C4-2B (cell line): ENCODE data around the gene PKHD1.

Experiments used
- H3K27ac ChIP-seq: fragments of 450-650 bp; 2 replicates; pipeline ENCODE4 v1.5.1; 2017
- CTCF ChIP-seq: fragments of 450-650 bp; conservative IDR thresholded peaks from 2 replicates; pipeline ENCODE4 v1.5.1; 2017; ENCODE audit warnings: mild to moderate bottlenecking
- ZFX ChIP-seq: fragments of 450-650 bp; IDR thresholded peaks from 2 replicates; pipeline ENCODE4 v1.6.1; 2017

The PKHD1 gene

GRCh38 chr6:52104979-52105378, 17.6 kb upstream of the PKHD1 start:
- no peak for TF ChIP-seq ZFX
- TF ChIP-seq CTCF: peak; percentile 60
- no peak overlapping the region for H3K27ac ChIP-seq

- H3K27ac ChIP-seq: no peak overlapping the region
- TF ChIP-seq ZFX: no peak
- no peak for TF ChIP-seq CTCF
These were observed 16.2 kb upstream of the PKHD1 start for GRCh38 chr6:52103623-52104022.

DNA sequence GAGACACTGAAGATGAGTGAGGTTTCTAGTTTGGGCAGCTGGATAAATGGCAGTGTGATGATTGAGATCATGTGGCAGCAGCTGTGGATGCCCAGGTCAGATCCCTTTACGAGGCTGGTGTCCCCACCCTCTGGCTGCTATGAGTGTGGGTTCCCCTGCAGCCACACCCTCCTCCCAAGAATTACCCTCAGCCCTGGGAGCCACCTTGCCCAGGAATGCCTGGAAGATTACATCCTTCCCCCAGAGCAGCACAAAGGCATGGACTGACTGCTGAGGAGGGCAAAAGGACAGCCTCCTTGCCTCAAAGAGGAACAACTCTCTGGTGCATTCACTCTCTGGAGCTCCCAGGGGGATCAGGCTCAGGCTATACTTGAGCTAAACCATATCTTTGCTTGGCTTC, 15.0 kb upstream of the PKHD1 start:
- TF ChIP-seq CTCF: no peak
- TF ChIP-seq ZFX: no peak
- H3K27ac ChIP-seq: no peak overlapping the region

DNA sequence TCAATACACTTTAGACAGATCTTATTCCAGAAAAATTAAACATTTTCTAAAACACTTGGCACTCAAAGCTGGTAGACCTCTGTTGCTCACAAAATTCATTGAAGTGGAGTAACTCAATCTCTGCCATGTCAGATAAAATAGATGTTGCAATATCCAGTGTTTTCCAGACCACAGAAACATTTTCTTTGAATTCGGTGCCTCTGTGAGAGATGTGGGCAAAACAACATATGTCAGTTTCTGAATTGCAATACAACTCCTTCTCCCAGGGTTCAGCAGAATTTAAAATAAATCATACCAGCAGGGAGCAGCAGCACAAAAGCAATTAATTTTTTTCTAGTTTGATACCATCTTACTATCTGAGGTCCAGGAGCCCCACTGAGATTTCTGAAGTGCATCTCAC, 11.3 kb upstream of the PKHD1 start:
- no peak overlapping the region for H3K27ac ChIP-seq
- TF ChIP-seq CTCF (peak; percentile 26), ZFX (no peak)

DNA sequence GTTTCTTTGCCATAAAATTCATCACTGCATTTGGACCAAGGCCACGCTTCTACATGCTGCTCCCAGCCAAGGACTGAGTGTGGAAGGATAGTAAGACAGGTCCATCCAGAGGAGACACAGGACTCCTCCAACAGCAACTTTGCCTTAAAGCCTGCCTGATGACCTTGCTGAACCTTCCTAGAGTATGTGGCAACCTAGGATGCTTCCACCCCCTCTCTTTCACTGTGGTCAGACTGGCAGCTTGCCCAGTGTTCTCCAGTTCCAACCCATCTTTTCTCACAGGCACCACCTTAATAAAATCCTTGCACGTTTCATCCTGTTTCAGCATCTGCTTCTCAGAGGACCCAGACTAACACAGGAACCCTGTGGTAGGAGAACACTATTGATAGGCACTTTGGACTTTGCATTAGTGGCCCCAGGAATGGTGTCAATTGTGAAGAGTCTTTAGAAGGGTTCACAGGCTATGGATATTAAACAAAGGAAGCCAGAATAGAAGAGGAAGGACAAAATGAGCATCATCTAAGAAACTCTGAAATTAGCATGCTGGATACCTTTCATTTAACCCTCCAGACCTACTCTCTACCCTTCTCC, 2.4 kb upstream of the PKHD1 start:
- TF ChIP-seq ZFX (no peak), CTCF (no peak)
- no peak overlapping the region for H3K27ac ChIP-seq

GRCh38 chr6:52086741-52087140, 672 bp downstream of the PKHD1 start:
- no peak for TF ChIP-seq CTCF
- TF ChIP-seq ZFX: no peak

GRCh38 chr6:52081237-52081636, 6.2 kb downstream of the PKHD1 start:
- no peak overlapping the region for H3K27ac ChIP-seq
- TF ChIP-seq ZFX (no peak), CTCF (no peak)

More at GRCh38 chr6:52086741-52087140, 672 bp downstream of the PKHD1 start:
- H3K27ac ChIP-seq: no peak overlapping the region
